Stimulated activated CD8-positive, alpha-beta memory T cell treated with anti-CD3 and anti-CD28 coated beads, Interleukin-4, amount 100 ng/mL, for 1 hour (primary cell): Measurements from ENCODE around the gene SCN3B.

Experiments used
- DNase-seq, 2 donors: peaks; one replicate each; pipeline ENCODE4 v3.0.0-alpha.2; 2020; ENCODE audit warnings: low read depth in 2 of 2, low spot score in 1 of 2

The SCN3B gene

DNA sequence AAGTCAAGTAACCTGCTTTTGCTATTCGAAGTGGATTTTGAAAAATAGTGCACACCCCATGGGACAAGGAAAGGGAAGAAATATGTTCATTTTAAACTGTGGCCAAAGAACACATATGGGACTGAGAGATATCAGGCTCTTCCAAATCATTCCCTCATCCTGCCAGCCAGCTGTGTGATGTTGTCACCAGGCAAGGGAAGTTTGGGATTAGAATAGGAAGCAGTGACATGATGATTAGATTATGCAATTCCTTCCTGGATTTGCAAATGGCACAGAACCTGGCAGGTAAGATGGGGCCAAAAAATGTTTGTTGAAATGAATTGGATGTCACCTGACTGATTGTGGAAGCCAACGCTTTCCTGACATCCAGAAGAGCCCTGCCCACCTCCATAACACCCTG, 4.9 kb upstream of the SCN3B start:
- DNase-seq = no peak

DNA sequence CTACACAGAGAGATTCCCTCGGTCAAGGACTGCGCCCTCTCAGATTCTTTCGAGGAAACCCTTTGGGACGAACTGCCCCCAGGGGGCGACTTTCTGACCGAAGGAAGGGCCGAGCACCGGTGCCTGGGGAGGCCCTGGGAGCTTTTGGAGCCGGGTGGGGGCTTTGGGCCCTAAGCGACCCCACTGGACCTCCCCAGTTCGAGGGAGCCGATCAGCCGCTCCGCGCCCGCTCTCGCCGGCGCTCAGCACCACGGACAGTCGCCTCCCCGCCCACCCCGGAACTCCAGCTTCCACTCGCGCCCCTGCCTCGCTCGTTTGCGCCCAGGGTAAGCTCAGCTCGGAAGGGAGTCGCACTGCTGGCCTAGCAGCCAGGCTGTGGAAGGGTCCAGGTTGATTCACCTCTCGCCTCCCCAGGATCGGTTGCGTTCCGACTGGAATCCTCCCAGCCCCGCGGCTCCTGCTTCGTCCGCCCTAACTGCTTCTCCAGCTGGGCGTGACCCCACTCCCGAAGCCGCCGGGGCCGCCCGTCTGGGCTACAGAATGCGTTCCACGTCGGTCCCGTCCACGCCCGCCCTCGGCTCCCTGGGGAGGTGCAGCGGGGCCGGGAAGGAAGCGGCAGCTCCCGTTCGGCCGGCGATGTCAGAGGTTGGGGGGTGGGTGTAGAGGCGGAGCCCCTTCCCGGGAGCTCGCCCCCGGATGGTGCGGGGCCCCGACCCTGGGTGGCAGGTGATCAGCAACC, 428 bp downstream of the SCN3B start:
- no peak for DNase-seq

DNA sequence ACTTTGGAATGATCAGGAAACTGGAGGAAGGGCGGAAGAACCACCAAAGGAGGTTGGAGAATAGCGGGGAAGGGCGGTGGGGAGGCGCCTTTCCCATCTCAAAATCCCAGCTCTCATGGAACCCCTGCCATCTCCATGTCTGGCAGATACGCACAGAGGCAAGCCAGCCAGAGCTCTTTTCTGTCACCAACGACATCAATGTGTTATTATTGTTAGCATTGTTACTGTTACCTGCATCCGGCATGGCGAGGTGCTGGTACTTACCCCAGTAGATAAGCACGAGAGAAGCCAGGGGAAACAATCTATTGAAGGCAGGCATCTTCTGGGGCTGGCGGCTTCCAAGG, 969 bp downstream of the SCN3B start:
- no peak for DNase-seq

DNA sequence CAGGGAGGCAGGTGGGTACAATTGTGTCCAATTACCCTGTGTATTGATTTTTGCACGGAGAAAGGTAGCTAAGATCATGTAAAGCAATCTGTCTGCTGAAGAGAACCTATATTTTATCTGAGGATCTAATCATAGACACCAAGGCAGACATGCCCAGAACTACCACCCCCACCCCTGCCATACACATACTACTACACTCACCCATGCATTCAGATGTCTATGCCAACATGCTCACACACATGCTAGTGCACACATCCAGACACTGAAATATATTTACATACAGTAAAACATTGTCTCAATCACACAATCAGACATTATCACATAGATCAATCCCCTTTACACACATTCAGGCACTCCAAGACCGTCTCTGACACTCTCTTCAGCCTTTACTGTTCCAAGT, 1.8 kb downstream of the SCN3B start:
- no peak for DNase-seq

DNA sequence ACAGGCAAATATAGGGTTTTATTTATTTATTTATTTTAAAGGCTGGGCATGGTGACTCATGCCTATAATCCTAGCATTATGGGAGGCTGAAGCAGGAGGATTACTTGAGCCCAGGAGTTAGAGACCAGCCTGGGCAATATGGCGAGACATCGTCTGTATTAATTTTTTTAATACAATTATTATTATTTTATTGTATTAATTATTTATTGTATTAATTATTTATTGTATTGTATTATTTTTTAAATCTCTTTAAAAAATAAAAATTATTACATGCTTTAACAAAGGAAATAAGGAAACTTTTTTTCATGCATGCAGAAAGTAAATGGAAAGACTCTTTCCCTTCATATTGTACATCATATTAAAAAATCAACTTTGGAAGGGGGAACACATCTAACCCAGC, 3.5 kb downstream of the SCN3B start:
- DNase-seq = no peak

DNA sequence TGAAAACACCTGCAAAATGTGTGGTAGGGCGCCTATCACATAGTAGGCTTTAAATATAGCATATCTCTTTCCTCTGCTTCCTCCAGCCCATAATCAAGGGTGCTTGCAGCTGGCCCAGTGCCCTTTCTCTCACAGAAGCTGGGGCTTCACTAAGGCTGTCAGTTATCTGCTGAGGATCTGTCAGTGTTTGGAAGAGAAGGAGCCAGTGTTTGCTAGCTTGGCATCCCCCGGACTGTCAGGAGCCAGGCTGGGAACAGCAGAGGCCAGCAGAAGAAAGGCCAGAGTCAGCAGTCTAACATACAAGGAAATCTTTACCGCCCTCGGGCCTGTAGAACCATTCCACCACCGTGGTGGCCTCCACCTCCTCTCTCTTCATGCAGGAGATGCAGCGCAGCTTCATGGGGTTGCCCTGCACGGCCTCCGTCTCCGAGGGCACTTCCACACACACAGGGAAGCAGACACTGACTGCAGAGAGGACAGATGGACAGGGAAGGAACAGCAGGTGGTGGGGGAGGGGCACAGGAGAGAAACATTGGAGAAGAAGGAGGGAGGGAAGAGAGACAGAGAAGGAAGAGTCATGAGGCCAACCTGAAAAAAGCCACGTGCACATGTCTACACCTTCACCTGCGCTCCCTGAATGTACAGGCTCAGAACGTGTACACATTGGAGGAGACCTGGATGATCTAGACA, 9.0 kb downstream of the SCN3B start:
- no peak for DNase-seq

DNA sequence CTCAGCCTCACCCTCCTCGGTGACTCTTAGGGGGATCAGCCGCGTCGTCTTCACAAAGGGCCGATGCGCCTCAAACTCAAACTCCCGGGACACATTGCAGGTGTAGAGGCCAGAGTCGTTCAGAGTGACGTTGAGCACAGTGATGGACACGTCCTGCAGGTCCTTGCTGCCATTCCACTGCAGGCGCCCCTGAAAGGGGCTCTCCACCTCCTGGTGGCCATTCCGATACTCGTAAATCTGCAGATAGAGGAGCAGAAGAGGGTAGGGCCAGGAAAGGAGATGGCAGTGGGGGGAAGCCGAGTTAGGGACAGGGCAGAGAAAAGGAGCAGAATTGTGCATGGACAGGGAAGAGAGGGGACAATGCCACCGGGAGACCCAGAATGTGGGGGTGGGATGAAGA, 12.0 kb downstream of the SCN3B start:
- no peak for DNase-seq

DNA sequence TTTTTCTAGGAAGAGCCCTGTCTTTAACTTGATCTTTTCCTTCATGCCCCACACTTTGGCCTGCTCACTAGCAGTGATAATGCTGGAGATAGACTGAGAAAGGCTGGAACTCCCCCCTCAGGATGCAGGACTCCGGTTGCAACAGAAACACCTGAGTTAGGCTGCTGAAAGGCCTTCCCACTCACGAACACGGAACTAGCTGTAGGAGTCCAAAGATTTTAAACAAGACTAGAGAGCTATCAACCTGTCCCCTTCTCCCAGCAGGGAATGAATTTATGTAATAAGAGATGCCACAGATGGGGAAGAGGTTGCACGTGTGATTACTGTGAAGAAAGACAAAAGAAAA, 13.0 kb downstream of the SCN3B start:
- DNase-seq = no peak

DNA sequence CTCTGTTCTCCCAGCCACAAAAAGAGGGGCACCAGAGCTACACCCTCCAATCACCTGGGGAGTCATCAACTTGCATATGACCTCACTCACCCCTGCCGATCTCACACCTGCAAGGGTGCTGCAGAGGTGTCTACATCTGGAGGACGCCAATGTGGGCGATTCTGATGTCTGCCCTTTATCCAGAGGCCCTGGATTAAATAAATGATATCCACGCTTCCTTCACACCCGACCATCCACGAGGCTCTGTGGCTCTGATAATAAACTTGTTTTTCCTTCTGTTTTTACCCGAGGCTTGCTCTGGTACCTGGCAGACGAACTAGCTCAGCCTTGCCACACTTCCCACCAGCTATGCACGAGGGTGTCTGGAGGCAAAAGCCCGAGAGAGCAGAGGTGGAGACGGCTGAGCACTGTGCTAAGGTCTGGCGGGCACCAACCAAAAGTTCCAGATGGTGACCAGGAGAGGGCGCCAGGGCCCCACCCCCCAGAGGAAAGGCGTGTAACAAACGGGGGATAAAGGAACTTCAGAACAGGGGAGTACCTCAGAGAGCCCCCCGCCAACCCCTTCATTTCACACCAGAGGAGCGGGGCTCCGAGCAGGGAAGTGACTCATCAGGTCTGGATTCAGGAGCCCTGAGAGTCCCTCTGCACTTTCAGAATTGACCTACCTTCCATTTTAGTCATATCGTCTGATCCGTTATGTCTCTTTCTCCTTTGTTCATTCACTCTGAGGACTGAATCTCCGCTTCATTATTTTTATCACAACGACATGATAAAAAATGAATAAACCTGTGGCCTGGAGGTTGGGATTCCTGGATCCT, 13.5 kb downstream of the SCN3B start:
- DNase-seq = peak in 1 of 2 donors; percentile 5

DNA sequence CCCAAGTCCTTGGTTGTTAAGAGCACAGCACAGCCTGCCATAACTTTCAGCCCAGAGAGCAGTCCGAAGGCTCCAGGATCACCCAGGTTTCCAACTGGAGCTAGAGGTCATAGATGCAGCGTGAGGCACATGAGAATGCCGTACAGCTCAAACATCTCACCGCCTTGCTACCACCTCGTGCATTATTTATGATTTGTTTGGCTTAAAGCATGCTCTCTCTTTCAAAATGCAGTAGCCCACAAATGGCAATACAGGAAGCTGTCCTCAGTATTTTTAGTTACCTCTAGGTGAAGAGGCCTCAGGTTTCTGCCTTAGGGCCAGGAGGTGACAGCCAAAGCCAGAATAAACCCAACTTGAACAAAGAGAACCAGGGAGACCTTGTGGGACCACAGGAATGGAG, 14.4 kb downstream of the SCN3B start:
- no peak for DNase-seq

DNA sequence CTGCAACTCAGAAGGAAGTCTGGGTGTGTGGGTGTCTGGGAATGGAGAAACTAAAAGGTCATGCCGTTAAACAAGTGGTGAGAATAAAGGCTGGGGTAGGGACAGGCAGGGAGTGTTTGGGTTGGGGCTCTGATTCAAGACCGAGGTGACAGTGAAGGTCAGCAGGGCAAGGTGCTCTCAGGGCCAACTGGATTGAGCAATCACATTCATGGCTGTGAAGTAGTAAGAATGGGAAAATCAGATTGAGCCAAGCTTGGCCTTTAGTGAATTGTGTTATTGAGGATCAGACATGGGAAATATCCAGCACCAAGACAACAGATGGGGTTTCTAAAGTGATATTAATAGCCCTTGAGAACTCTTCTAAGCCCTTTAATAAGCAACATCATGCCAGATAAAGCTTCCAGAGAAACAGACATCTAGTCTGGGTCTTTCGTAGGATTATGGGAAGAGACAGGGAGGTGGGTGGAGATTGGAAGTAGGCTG, 24.3 kb downstream of the SCN3B start:
- DNase-seq = no peak

DNA sequence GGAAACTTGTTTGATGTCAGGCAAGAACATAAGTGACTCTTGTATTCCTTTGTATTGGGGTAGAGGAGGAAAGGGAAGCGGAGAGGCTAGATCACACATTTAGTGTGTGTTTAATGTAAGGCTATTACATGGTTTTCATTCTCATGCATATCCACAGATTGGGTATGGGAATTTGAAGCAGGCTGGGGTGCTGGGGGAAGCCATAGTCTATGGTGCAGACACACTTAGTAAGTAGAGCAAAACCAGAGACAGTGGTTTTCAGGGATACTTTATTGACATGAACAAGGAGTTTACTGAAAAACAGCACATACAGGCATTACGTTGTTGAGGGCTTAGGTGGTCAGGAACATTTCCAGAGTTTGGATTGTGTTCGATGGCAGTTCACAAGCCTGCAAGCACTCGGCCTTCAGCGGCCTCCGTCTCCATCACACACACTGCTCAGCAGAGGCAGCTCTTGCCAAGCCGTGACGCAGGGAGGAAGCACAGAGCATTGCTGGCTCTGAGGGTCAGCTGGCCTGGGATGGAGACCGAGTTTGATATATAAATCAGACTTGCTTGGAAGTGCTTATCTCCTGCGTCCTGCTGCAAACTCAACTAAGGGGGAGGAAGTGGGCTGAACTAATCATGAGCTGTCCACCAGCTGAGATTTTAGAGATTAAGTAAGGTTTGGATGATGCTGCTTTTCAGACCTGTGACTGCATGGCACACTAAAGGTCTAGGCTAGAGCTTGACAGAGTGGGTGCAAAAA, 25.3 kb downstream of the SCN3B start:
- DNase-seq = no peak

DNA sequence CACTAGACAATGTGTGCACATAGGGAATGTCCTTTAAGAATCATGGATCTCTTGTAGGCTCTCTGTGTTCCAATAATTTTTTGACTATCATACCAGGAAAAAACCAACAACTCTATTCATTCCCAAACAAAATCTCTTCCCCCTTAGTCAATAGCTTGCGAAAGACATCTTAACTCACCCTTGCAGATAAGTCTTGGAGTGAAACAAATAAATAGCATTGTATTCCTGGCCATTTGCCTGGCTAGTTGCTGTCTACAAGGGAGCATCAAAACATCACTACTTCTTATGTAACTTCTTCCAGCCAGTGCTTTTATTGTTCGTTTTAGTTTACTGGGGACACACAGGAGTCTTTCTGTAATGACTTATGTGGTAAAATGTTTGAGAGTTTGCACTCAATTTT, 29.4 kb downstream of the SCN3B start:
- DNase-seq = no peak

DNA sequence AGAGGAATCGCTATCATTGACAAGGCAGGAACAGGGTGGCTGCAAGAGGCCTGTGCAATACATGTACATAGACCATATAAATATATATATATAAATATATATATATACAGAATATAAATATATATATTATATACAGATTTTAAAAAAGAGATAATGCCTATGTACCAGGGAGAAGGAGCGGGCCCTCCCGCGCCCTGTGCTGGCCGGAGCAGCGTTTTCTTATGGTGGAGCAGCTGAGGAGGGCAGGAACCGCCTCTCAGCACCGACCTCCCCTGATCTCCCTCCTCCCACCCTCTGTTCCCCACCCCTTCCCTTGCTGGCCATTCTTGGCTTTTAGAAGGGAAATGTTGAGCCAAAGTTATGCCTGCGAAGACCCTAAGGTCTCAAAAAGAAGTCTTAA, 31.8 kb downstream of the SCN3B start:
- DNase-seq = no peak

DNA sequence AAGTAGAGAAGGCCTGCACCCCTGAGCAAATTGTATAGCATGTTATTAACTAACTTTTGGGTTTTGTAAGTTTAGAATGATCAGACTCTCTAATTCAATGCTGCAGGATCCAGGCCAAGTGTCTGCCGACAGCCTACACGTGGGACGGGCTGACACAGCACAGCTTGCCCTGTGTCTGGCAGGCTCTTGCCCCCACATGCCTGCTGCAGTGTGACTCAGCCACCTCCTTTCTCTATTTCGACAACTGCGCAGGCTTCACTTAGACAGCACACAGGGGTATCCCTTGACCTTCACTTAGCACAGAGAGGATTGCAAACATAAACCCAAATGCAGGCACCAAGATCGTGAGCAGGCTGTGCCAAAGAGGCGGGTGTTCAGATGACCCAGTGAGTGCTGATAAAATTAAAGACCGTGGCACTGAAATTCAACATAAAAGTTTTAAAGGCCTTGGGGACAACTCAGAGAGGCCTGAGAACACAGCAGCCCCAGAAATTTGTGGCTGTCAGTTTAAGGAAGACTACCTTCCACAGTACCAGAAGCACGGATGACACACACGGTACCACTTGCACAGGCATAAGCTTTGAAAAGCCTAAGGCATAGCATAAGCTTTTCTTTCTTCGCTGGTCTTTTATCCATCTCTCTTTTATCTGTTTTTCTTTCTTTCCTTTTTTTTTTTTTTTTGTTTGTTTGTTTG, 37.8 kb downstream of the SCN3B start:
- DNase-seq = no peak

DNA sequence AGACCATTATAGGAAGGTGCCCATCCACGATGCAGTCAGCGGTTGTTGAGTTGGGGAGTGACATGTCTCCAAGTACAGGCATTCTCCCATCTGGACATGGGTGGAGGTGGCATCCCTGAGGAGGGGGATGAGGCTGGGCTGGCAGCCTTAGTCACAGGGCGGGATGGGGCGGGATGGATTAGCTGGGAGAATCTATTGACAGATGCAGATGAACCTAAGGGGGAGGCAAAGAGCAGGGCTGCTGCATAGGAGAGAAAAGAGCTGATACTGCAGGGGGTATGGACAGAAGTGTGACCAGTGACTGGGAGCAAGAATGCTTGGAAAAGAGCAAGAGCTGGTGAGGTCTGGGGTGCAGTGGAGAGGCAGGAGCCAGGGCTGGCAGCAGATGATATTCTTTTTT, 42.7 kb downstream of the SCN3B start:
- no peak for DNase-seq

DNA sequence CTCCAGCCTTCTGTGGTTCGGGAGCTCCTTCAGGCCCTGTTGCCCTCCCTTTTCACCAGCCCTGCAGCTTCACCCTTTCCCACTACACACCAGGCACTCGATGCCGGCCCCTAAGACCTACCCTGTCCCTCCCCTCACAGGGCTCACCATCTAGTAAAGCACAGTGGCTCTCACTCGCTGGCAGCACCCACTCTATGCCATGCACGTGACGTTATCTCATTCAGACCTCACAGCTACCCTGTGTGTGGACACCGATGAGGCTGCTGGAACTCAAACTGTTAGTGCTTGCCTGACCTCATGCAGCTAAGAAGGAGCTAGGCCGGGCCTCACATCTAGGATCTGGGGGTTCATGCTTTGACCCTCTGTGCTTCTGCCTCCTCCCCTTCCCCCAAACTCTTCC, 45.5 kb downstream of the SCN3B start:
- DNase-seq = no peak

DNA sequence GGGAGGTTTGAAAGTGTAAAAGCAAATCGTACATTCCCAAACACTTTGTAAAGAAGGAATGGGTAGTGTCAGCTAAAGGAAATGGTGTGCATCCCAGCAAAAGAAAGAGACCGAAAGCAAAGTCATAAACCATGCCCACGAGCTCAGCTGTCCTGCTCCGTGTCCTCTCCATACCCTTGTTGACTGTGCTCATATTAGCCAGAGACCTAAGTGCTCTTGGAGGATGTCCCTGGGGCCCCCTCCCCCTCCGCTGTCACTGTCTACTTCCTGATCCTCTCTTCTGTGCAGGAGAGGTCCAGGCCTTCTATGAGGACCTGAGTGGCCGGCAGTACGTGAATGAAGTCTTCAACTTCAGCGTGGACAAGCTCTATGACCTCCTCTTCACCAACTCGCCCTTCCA, 46.1 kb downstream of the SCN3B start:
- DNase-seq = no peak

DNA sequence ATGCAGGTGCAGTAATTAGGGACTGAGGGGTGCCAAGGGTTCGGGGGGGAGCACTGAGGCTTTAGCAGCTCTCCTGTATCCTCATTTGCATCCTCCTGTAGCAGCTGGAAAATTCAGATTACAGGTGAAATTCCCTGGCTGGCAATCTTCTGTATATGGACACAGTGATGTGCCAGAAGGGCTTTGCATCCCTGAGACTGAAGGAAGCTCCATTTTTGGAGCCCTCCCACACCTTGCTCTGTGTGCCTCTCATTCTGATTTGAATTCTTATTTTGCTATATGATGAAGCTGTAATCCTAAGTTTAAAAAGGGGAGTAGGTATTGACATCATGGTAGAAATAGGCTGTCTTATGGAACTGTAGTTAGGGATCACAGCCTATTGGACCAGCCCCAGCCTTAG, 46.6 kb downstream of the SCN3B start:
- DNase-seq = no peak

DNA sequence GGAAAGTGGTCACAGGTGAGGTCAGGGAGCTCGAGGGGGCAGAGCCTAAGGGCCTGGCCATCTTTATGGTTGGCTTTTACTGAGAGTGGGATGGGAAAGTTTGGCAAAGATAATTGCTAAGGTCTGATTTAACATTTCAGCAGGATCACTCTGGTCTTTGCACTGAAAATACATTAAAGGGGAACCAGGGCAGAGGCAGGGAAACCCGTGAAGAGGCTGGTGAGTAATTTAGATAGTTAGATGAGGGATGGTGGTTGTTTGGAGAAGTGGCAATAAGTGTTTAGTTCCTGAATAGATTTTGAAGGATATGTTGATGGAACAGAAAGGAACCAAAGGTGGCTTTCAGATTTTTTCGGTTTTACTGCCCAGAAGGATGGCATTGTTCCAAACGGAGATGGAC, 50.8 kb downstream of the SCN3B start:
- no peak for DNase-seq

DNA sequence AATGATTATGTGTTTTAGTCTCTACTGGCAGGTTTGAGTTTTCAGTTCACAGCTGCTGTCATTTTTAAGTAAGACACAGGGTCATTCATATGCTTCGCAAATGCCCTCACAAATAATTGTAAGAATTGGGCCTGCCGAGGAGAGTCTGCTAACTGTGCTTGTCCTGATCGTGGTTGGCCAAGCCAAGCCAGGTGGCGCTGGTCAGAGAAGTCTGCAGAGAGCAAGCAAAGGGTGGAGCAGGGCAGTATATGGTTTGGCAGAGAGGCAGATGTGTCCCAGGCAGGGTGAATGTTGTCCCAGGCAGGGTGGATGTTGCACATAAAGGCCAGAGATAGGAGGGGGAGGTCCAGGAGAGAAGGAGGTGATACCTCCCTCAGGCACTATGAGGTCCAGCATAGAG, 52.7 kb downstream of the SCN3B start:
- DNase-seq = no peak
